NCI-H2171 treated with DMSO at 0.1 percent for 48 hours (cell line): ENCODE measurements around the gene GRK3.

Experiments used
- DNase-seq: peaks from one replicate; lab custom pipeline; 2025; lab: John Stamatoyannopoulos, UW

GRK3 gene

GRCh38 chr22:25736378-25737011, 172.0 kb downstream of the GRK3 start:
- DNase-seq = no peak

- no peak for DNase-seq
Observed at GRCh38 chr22:25739659-25740344, 175.3 kb downstream of the GRK3 start.

- no peak for DNase-seq
Observed at GRCh38 chr22:25741692-25742626, 177.5 kb downstream of the GRK3 start, which contains the start of gene MYO18B. Gene MYO18B (plus strand): TSS chr22:25742188. CDS start chr22:25761093, 18,905 bp downstream.

GRCh38 chr22:25742918-25743708, 178.6 kb downstream of the GRK3 start:
- no peak for DNase-seq

GRCh38 chr22:25744694-25745093, 180.2 kb downstream of the GRK3 start:
- no peak for DNase-seq

- DNase-seq = no peak
Observed at GRCh38 chr22:25745341-25746011, 181.0 kb downstream of the GRK3 start.

- DNase-seq = no peak
Observed at GRCh38 chr22:25746012-25746373, 181.5 kb downstream of the GRK3 start.

GRCh38 chr22:25747245-25747944, 182.9 kb downstream of the GRK3 start:
- DNase-seq = no peak

- DNase-seq = no peak
Observed at GRCh38 chr22:25748140-25748539, 183.7 kb downstream of the GRK3 start.

GRCh38 chr22:25748704-25749103, 184.2 kb downstream of the GRK3 start:
- no peak for DNase-seq

- DNase-seq = no peak
Observed at GRCh38 chr22:25749420-25750169, 185.1 kb downstream of the GRK3 start.

- no peak for DNase-seq
Observed at GRCh38 chr22:25750569-25751173, 186.2 kb downstream of the GRK3 start.

- DNase-seq = no peak
Observed at GRCh38 chr22:25751174-25751581, 186.7 kb downstream of the GRK3 start.

- DNase-seq = no peak
Observed at GRCh38 chr22:25752615-25753214, 188.2 kb downstream of the GRK3 start.

- no peak for DNase-seq
Observed at GRCh38 chr22:25753252-25753651, 188.8 kb downstream of the GRK3 start.

GRCh38 chr22:25754527-25755202, 190.2 kb downstream of the GRK3 start:
- DNase-seq = no peak

- DNase-seq = no peak
Observed at GRCh38 chr22:25757686-25758085, 193.2 kb downstream of the GRK3 start.

GRCh38 chr22:25758316-25758715, 193.8 kb downstream of the GRK3 start:
- DNase-seq = no peak
